NB4 (cell line): Measurements from ENCODE around the gene KCTD4.

Source experiments
- CTCF ChIP-seq: IDR thresholded peaks from one replicate; pipeline ENCODE4 v1.5.1; 2012; ENCODE audit warnings: low read depth, low read length
- POLR2A ChIP-seq: IDR thresholded peaks from 2 replicates; pipeline ENCODE4 v1.6.1; 2011; ENCODE audit warnings: mild to moderate bottlenecking; ENCODE audit not compliant: insufficient read length; ENCODE audit errors: extremely low read depth

DNA sequence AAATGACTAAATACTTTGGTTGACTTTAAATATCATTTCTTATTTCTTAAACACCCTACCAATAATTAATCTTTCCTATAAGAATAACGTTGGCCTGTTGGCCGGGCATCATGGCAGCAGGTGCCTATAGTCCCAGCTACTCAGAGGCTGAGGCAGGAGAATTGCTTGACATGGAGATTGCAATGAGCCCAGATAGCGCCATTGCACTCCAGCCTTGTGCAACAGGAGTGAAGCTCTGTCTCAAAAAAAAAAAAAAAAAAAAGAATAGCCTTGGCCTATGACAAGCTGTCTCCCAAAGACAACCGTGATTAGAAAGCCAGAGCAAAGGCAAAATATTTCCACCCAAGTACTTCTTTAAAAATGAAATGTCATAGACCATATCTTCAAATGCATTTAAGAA lies 24.5 kb upstream of the KCTD4 start:
- TF ChIP-seq CTCF, result no peak
- TF ChIP-seq POLR2A, result no peak
